GM12875 (cell line): ENCODE data around the gene CCDC88C.
"Not testable (repeated sequence)": the region's sequence is repeated elsewhere in the genome, so short reads cannot be mapped to it uniquely, and the experiment has no call there.

Experiments
- H3K4me3 ChIP-seq: one replicate; pipeline ENCODE4 v1.5.1; 2011; ENCODE audit warnings: low read depth, low read length, control low read depth
- TF ChIP-seq, protein P1 (sequence below): IDR thresholded peaks from 2 replicates; pipeline ENCODE4 v1.5.1; 2011; ENCODE audit warnings: low read depth, mild to moderate bottlenecking, control low read depth, inconsistent platforms, low read length, moderate library complexity, borderline replicate concordance; ENCODE audit not compliant: insufficient read depth

Gene CCDC88C

DNA sequence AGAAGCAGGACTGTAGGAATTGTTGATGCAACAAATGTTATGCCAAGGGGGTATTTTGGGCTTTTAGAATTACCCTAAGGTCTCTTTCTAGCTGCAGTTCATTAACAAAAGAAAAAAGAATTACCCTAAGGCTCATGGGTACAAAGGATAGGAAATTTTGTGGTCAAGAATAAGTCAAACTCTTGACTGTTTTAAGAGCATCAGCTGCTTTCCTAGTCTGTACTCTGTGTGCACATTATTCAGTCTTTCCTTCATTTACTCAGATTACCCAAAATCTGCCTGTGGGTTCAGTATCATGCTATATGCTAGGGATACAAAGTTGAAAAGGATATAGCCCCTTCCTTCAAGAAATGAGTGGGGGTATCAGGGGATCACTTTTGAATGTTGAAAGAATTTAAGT lies 36.5 kb upstream of the CCDC88C start:
- TF ChIP-seq, protein P1, sequence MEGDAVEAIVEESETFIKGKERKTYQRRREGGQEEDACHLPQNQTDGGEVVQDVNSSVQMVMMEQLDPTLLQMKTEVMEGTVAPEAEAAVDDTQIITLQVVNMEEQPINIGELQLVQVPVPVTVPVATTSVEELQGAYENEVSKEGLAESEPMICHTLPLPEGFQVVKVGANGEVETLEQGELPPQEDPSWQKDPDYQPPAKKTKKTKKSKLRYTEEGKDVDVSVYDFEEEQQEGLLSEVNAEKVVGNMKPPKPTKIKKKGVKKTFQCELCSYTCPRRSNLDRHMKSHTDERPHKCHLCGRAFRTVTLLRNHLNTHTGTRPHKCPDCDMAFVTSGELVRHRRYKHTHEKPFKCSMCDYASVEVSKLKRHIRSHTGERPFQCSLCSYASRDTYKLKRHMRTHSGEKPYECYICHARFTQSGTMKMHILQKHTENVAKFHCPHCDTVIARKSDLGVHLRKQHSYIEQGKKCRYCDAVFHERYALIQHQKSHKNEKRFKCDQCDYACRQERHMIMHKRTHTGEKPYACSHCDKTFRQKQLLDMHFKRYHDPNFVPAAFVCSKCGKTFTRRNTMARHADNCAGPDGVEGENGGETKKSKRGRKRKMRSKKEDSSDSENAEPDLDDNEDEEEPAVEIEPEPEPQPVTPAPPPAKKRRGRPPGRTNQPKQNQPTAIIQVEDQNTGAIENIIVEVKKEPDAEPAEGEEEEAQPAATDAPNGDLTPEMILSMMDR, result no peak
- no peak overlapping the region for H3K4me3 ChIP-seq

DNA sequence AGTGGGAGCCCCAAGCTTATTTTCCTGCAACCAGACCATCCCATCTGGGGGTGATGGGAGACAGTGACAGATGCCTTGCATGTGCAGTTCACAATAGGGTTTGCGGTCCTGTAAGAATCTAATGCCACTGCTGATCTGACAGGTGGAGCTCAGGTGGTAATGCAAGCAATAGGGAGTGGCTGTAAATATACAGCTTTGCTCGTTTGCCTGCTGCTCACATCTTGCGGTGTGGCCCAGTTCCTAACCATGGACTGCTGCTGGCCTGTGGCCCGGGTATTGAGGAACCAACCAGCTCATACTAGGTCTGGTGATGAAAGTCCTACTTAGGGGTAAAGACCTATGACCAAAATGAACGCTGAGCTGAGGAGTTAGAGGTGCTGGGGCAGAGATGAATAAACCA lies 36.1 kb upstream of the CCDC88C start:
- TF ChIP-seq, protein P1, result no peak
- H3K4me3 ChIP-seq, result no peak overlapping the region

DNA sequence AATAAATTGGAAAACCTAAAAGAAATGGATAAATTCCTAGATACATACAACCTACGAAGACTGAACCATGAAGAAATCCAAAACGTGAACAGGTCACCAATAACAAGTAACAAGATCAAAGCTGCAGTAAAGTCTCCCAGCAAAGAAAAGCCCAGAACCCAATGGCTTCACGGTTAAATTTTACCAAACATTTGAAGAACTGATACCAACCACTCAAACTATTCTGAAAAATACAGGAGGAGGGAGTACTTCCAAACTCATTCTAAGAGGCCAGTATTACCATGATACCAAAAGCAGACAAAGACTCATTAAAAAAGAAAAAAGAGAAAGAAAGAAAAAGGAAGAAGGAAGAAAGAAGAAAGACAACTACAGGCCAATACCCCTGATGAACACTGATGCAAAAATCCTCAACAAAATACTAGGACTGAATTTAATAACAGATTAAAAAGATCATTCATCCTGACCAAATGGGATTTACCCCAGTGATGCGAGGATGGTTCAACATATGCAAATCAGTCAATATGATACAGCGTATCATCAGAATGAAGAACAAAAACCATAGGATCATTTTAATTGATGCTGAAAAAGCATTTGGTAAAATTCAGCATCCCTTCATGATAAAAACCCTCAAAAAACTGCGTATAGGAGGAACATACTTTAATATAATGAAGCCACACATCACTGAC lies 26.9 kb upstream of the CCDC88C start:
- H3K4me3 ChIP-seq, result no peak overlapping the region
- TF ChIP-seq, protein P1, result no peak

DNA sequence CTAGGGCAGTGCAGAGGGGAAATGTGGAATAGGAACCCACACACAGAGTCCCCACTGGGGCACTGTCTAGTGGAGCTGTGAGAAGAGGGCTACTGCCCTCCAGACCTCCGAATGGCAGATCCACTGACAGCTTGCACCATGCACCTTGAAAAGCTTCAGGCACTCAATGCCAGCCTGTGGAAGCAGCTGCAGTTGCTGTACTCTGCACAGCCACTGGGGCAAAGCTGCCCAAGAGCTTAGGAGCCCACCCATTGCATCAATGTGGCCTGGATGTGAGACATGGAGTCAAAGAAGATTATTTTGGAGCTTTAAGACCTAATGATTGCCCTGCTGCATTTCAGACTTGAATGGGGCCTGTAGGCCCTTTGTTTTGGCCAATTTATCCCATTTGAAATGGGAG lies 21.7 kb upstream of the CCDC88C start:
- H3K4me3 ChIP-seq, result no peak overlapping the region
- TF ChIP-seq, protein P1, result no peak

DNA sequence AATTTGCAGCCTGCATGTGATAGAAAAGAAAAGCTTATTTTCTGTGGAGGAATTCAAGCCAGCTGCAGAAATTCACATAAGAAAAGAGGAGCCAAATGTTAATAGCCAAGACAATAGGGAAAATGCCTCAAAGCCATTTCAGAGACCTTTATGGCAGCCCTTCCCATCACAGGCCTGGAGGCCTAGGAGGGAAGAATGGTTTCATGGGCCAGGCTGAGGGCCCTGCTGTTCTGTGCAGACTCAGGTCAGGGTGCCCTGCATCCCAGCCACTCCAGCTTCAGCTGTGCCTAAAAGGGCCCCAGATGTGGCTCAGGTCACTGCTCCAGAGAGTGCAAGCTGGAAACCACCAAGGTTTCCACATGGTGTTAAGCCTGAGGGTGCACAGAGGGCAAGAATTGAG lies 21.2 kb upstream of the CCDC88C start:
- TF ChIP-seq, protein P1, result no peak
- H3K4me3 ChIP-seq, result no peak overlapping the region

DNA sequence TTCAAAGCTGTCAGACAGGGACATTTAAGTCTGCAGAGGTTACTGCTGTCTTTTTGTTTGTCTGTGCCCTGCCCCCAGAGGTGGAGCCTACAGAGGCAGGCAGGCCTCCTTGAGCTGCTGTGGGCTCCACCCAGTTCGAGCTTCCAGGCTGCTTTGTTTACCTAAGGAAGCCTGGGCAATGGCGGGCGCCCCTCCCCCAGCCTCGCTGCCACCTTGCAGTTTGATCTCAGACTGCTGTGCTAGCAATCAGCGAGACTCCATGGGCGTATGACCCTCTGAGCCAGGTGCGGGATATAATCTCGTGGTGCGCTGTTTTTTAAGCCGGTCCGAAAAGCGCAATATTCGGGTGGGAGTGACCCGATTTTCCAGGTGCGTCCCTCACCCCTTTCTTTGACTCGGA lies 18.6 kb upstream of the CCDC88C start:
- not testable (repeated sequence) for H3K4me3 ChIP-seq

DNA sequence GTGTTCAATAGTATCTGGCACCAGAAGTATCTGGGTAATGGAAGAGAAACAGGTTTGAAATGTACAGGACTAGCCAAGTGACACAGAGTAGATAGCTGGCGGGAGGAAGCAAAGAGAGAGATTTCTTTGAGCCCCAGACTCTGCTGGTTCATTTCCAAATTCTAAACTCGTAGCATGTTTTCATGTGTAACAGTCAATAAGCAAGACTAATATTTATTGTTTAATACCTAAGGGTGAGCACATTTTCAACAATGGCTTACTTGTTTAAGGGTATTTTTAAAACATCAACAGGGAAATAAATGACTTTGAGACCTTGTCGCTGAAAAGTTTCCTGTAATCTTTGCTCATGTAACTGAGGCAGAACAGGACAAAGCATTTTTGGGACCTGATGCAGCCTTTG lies 11.8 kb upstream of the CCDC88C start:
- TF ChIP-seq, protein P1, result no peak
- no peak overlapping the region for H3K4me3 ChIP-seq

DNA sequence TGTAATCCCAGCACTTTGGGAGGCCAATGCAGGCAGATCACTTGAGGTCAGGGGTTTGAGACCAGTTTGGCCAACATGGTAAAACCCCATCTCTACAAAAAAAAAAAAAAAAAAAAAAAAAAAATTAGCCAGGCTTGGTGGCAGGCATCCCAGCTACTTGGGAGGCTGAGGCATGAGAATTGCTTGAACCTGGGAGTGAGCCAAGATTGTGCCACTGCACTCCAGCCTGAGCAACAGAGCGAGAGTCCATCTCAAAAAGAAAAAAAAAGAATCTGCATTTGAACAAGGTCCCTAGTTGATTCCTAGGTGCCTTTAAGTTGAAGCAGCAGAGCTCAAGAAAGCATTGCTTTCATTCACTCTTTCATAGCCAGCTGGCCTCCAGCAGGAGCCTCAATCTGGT lies 11.3 kb upstream of the CCDC88C start:
- H3K4me3 ChIP-seq, result not testable (repeated sequence)

DNA sequence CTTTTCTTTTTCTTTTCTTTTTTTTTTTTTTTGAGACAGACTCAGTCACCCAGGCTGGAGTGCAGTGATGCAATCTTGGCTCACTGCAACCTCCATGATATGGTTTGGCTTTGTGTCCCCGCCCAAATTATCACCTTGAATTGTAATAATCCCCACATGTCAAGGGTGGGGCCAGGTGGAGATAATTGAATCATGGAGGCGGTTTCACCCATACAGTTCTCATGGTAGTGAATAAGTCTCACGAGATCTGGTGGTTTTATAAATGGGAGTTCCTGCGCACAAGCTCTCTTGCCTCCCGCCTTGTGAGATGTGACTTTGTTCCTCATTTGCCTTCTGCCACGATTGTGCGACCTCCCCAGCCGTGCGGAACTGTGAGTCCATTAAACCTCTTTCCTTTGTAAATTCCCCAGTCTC lies 7.9 kb upstream of the CCDC88C start:
- H3K4me3 ChIP-seq, result not testable (repeated sequence)
